GM10266 (cell line): ENCODE data around the gene AFP.

Experiments
- DNase-seq: peaks from one replicate; pipeline ENCODE4 v3.0.0; 2012; ENCODE audit errors: extremely low spot score
- CTCF ChIP-seq: IDR thresholded peaks from 2 replicates; pipeline ENCODE4 v1.5.1; 2012; ENCODE audit warnings: mild to moderate bottlenecking, low read depth; ENCODE audit not compliant: control insufficient read depth, insufficient read depth; ENCODE audit errors: missing control alignments

Gene AFP

GRCh38 chr4:73460913-73461522 lies 25.0 kb downstream of the AFP start:
- no peak for DNase-seq
- TF ChIP-seq CTCF, result no peak

GRCh38 chr4:73468170-73468569 lies 32.1 kb downstream of the AFP start:
- DNase-seq, result no peak

DNA sequence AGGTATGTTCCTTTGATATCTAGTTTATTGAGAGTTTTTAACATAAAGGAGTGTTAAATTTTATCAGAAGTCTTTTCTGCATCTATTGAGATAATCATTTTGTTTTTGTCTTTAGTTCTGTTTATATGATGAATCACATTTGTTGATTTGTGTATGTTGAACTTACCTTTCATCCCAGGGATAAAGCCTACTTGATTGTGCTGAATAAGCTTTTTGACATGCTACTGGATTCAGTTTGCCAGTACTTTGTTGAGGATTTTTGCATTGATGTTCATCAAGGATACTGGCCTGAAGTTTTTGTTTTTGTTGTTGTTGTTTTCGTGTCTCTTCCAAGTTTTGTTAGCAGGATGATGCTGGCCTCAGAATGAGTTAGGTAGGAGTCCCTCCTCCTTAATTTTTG lies 34.7 kb downstream of the AFP start:
- DNase-seq, result no peak
- TF ChIP-seq CTCF, result no peak

More at GRCh38 chr4:73468170-73468569, 32.1 kb downstream of the AFP start:
- no peak for TF ChIP-seq CTCF

- DNase-seq, result no peak
- no peak for TF ChIP-seq CTCF
Observed at GRCh38 chr4:73477176-73477575, 41.2 kb downstream of the AFP start.

DNA sequence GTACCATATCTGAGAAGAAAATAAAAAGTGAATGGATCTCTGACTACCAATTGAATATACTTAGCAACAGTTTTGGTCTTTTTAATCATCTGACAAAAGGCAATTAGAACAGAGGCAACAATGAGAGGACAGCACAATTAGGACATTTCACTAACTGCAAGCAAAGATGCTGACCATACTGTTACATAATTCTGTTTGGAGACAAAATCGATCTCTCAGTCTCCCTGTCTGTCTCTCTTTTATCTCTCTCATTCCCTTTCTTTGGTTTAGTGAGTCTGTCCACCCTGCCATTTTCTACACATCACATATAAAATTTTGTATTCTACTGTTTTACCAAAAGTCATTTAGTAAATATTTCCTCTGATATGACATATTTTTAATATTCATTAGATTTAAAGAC lies 43.3 kb downstream of the AFP start:
- TF ChIP-seq CTCF, result no peak
- no peak for DNase-seq

- no peak for TF ChIP-seq CTCF
- no peak for DNase-seq
Observed at GRCh38 chr4:73481358-73481757, 45.3 kb downstream of the AFP start, which contains the start of gene AFM. Gene AFM (plus strand): TSS chr4:73481745. CDS start chr4:73481776, 31 bp downstream.

- TF ChIP-seq CTCF, result no peak
- no peak for DNase-seq
Observed at GRCh38 chr4:73485085-73485484, 49.1 kb downstream of the AFP start.
